ENCODE data around the gene NT5C3B. TPM values are rescaled to one million over a fixed set of nuclear protein-coding genes. Genes with fewer than 3 reads are reported as not detected.
A peak's percentile ranks its signal among the peaks of the same experiment; 100 is the strongest.

Gene NT5C3B
- total and polyA plus RNA-seq, 2 experiments from 2014 or later: 59.3 to 69.8 TPM

GRCh38 chr17:41782142-41782541, 53.9 kb downstream of the NT5C3B start:
- Histone ChIP-seq H3K4me1 (ENCODE audit: insufficient read depth) (peaks cover 7% of the 10 kb centered on the region; the same call in 1 of the 2 replicates), H3K27me3 (replicated peaks; ENCODE audit: insufficient read depth) (no peaks in the 10 kb centered on the region), H3K9me2 (ENCODE audit: insufficient read depth) (no peaks in the 10 kb centered on the region), H3K4me2 (ENCODE audit: unreplicated experiment) (no peak overlapping the region), H3K36me3 (ENCODE audit: low read depth) (no peaks in the 10 kb centered on the region), H3K9ac (no peak overlapping the region), H3K79me2 (ENCODE audit: insufficient read depth) (no peaks in the 10 kb centered on the region), H3K27ac (no peak overlapping the region), H4K20me1 (ENCODE audit: insufficient read depth) (no peaks in the 10 kb centered on the region), H2AFZ (no peak overlapping the region), H3K9me3 (ENCODE audit: low read depth) (no peaks in the 10 kb centered on the region), H3F3A (ENCODE audit: insufficient read depth) (no peaks in the 10 kb centered on the region), H3K4me3 (no peak overlapping the region)
- TF ChIP-seq EZH2 (IDR thresholded peaks at IDR 0.05; ENCODE audit: insufficient read depth, poor library complexity, severe bottlenecking) (no peak), EZH2phosphoT487 (IDR thresholded peaks at IDR 0.05; ENCODE audit: insufficient read depth, low read depth) (no peak)
- DNase-seq: no peak
- in situ Hi-C loops (cut with MboI): no loop called here
- WGBS, 2 experiments (ENCODE audit: low coverage in 1 of 2, low lambda C conversion rate in 2 of 2, missing lambda C conversion rate in 2 of 2): 28 to 38% methylated on average over 4 of the region's 4 CpGs

GRCh38 chr17:41781404-41782110, 54.5 kb downstream of the NT5C3B start:
- in situ Hi-C loops (cut with MboI): no loop called here

GRCh38 chr17:41779954-41780353, 56.1 kb downstream of the NT5C3B start:
- no peaks in the 10 kb centered on the region for H3F3A ChIP-seq (ENCODE audit: insufficient read depth)
- TF ChIP-seq EZH2 (IDR thresholded peaks at IDR 0.05; ENCODE audit: insufficient read depth, poor library complexity, severe bottlenecking): no peak
- no peak for TF ChIP-seq EZH2phosphoT487 (IDR thresholded peaks at IDR 0.05; ENCODE audit: insufficient read depth, low read depth)
- H4K20me1 ChIP-seq (ENCODE audit: insufficient read depth): no peaks in the 10 kb centered on the region
- H3K9me2 ChIP-seq (ENCODE audit: insufficient read depth): no peaks in the 10 kb centered on the region
- H3K4me2 ChIP-seq (ENCODE audit: unreplicated experiment): no peak overlapping the region
- no peak overlapping the region for H3K27ac ChIP-seq
- no peaks in the 10 kb centered on the region for H3K36me3 ChIP-seq (ENCODE audit: low read depth)
- H3K4me1 ChIP-seq (ENCODE audit: insufficient read depth): peaks cover 7% of the 10 kb centered on the region; the same call in 1 of the 2 replicates
- H3K4me3 ChIP-seq: no peak overlapping the region
- H3K79me2 ChIP-seq (ENCODE audit: insufficient read depth): no peaks in the 10 kb centered on the region
- H3K9me3 ChIP-seq (ENCODE audit: low read depth): no peaks in the 10 kb centered on the region
- in situ Hi-C loops (cut with MboI): no loop called here
- no peak for DNase-seq
- H2AFZ ChIP-seq: no peak overlapping the region
- H3K27me3 ChIP-seq (replicated peaks; ENCODE audit: insufficient read depth): no peaks in the 10 kb centered on the region
- H3K9ac ChIP-seq: no peak overlapping the region
- whole genome bisulfite sequencing, 2 experiments (ENCODE audit: low coverage in 1 of 2, low lambda C conversion rate in 2 of 2, missing lambda C conversion rate in 2 of 2): 71 to 83% methylated on average over 1 of the region's 1 CpG

More at GRCh38 chr17:41781404-41782110, 54.5 kb downstream of the NT5C3B start:
- Histone ChIP-seq H3K79me2 (ENCODE audit: insufficient read depth) (no peaks in the 10 kb centered on the region), H3K27me3 (replicated peaks; ENCODE audit: insufficient read depth) (no peaks in the 10 kb centered on the region), H2AFZ (no peak overlapping the region), H3K9ac (no peak overlapping the region), H3F3A (ENCODE audit: insufficient read depth) (no peaks in the 10 kb centered on the region), H3K9me2 (ENCODE audit: insufficient read depth) (no peaks in the 10 kb centered on the region), H3K4me1 (ENCODE audit: insufficient read depth) (peaks cover 7% of the 10 kb centered on the region; the same call in 1 of the 2 replicates), H4K20me1 (ENCODE audit: insufficient read depth) (no peaks in the 10 kb centered on the region), H3K27ac (no peak overlapping the region), H3K4me2 (ENCODE audit: unreplicated experiment) (no peak overlapping the region), H3K4me3 (no peak overlapping the region), H3K36me3 (ENCODE audit: low read depth) (no peaks in the 10 kb centered on the region), H3K9me3 (ENCODE audit: low read depth) (no peaks in the 10 kb centered on the region)
- TF ChIP-seq EZH2phosphoT487 (IDR thresholded peaks at IDR 0.05; ENCODE audit: insufficient read depth, low read depth) (no peak), EZH2 (IDR thresholded peaks at IDR 0.05; ENCODE audit: insufficient read depth, poor library complexity, severe bottlenecking) (no peak)
- 70 to 82% methylated on average over 13 of the region's 13 CpGs for WGBS, 2 experiments (ENCODE audit: low coverage in 1 of 2, low lambda C conversion rate in 2 of 2, missing lambda C conversion rate in 2 of 2)
- no peak for DNase-seq

- no peaks in the 10 kb centered on the region for H3K27me3 ChIP-seq (replicated peaks; ENCODE audit: insufficient read depth)
- no peaks in the 10 kb centered on the region for H3F3A ChIP-seq (ENCODE audit: insufficient read depth)
- no peaks in the 10 kb centered on the region for H4K20me1 ChIP-seq (ENCODE audit: insufficient read depth)
- no peaks in the 10 kb centered on the region for H3K36me3 ChIP-seq (ENCODE audit: low read depth)
- peak overlapping the region; percentile 1; the same call in 1 of the 2 replicates for H3K9ac ChIP-seq
- H3K9me3 ChIP-seq (ENCODE audit: low read depth): no peaks in the 10 kb centered on the region
- WGBS, 2 experiments (ENCODE audit: low coverage in 1 of 2, low lambda C conversion rate in 2 of 2, missing lambda C conversion rate in 2 of 2): 44 to 51% methylated on average over 12 of the region's 12 CpGs
- H2AFZ ChIP-seq: peak overlapping the region; percentile 47
- H3K79me2 ChIP-seq (ENCODE audit: insufficient read depth): no peaks in the 10 kb centered on the region
- H3K4me1 ChIP-seq (ENCODE audit: insufficient read depth): peaks cover 7% of the 10 kb centered on the region; the same call in 1 of the 2 replicates
- in situ Hi-C loops (cut with MboI): no loop called here
- TF ChIP-seq EZH2phosphoT487 (IDR thresholded peaks at IDR 0.05; ENCODE audit: insufficient read depth, low read depth) (no peak), EZH2 (IDR thresholded peaks at IDR 0.05; ENCODE audit: insufficient read depth, poor library complexity, severe bottlenecking) (no peak)
- peak; percentile 56 for DNase-seq
- no peak overlapping the region for H3K27ac ChIP-seq
- H3K4me3 ChIP-seq: no peak overlapping the region
- no peak overlapping the region for H3K4me2 ChIP-seq (ENCODE audit: unreplicated experiment)
- H3K9me2 ChIP-seq (ENCODE audit: insufficient read depth): no peaks in the 10 kb centered on the region
Measured at GRCh38 chr17:41777574-41778188, 58.4 kb downstream of the NT5C3B start.

Measured in GM23248 (cell line).